ENCODE results near the gene TMEM212.

The TMEM212 gene

GRCh38 chr3:171835613-171836012, 7.5 kb upstream of the TMEM212 start:
- no peak overlapping the region for H3K18ac ChIP-seq (ENCODE audit: low read length)
- H2BK5ac ChIP-seq (ENCODE audit: low read length), result no peak overlapping the region
- H3K4me1 ChIP-seq (ENCODE audit: control insufficient read depth in 2 of 2, insufficient read depth in 1 of 2, low read depth in 1 of 2, low read length in 2 of 2), result peaks cover 2 to 16% of the 10 kb centered on the region in 2 donors
- H3K9me3 ChIP-seq (replicated peaks in 1 of 2; ENCODE audit: control insufficient read depth in 2 of 2, insufficient read depth in 1 of 2, low read depth in 1 of 2, low read length in 2 of 2), result no peaks in the 10 kb centered on the region
- no peak for DNase-seq (ENCODE audit: low spot score)
- WGBS, 2 donors (ENCODE audit: extremely low coverage in 2 of 2, insufficient read length in 2 of 2, insufficient replicate concordance in 1 of 2), result no CpG with 5 or more reads among the region's 2 CpGs
- no peak overlapping the region for H2BK15ac ChIP-seq (ENCODE audit: low read length)
- no peak overlapping the region for H4K8ac ChIP-seq (ENCODE audit: low read depth, low read length)
- H3K79me1 ChIP-seq (ENCODE audit: low read depth, low read length), result no peaks in the 10 kb centered on the region
- H3K4me2 ChIP-seq (ENCODE audit: insufficient read depth, low read length, poor library complexity, severe bottlenecking), result no peak overlapping the region
- H3K4ac ChIP-seq (ENCODE audit: low read length), result no peak overlapping the region
- no peaks in the 10 kb centered on the region for H3K27me3 ChIP-seq (ENCODE audit: control insufficient read depth in 3 of 3, insufficient read depth in 3 of 3, low read depth in 1 of 3, low read length in 3 of 3)
- H4K91ac ChIP-seq (ENCODE audit: low read depth, low read length, poor library complexity), result no peak overlapping the region
- H3K4me3 ChIP-seq (ENCODE audit: low read length in 2 of 2), result no peak overlapping the region
- H2BK120ac ChIP-seq (ENCODE audit: low read depth, low read length), result no peak overlapping the region
- no peak overlapping the region for H3K9ac ChIP-seq (ENCODE audit: low read depth, low read length, poor library complexity)
- H2AK5ac ChIP-seq (ENCODE audit: low read depth, low read length), result no peak overlapping the region
- no peak overlapping the region for H2AFZ ChIP-seq (ENCODE audit: low read length)
- H3K36me3 ChIP-seq (replicated peaks in 1 of 2; ENCODE audit: control insufficient read depth in 2 of 2, insufficient read depth in 2 of 2, low read length in 2 of 2), result no peaks in the 10 kb centered on the region
- H3K14ac ChIP-seq (ENCODE audit: low read length), result no peak overlapping the region
- H2BK12ac ChIP-seq (ENCODE audit: low read length), result no peak overlapping the region
- no peak overlapping the region for H3K27ac ChIP-seq (replicated peaks; ENCODE audit: low read length)
- no peak overlapping the region for H3K23ac ChIP-seq (ENCODE audit: low read depth, low read length, poor library complexity)

DNA sequence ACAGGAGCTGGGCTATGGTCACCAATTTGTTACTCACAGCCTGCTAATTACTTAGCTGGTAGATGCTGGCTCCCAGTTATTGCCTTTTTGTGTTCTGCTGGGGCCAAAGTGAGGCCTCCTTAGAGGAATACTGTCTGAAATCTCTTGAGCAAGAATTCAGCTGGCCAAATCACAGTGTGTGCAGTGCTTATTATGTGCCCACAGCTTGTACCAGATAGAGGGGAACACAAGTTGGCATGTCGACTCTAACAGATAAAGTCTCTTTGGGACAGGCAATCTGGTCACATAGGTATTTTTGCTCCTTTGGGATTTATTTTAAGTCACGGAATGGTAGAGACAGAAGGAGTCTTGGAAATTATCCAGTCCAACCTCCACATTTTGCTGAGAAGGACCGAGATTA, 6.3 kb upstream of the TMEM212 start:
- Histone ChIP-seq H2BK120ac (ENCODE audit: low read depth, low read length) (no peak overlapping the region), H3K4me3 (ENCODE audit: low read length in 2 of 2) (no peak overlapping the region), H3K36me3 (replicated peaks in 1 of 2; ENCODE audit: control insufficient read depth in 2 of 2, insufficient read depth in 2 of 2, low read length in 2 of 2) (no peaks in the 10 kb centered on the region), H3K79me1 (ENCODE audit: low read depth, low read length) (no peaks in the 10 kb centered on the region), H3K14ac (ENCODE audit: low read length) (no peak overlapping the region), H3K27ac (replicated peaks; ENCODE audit: low read length) (no peak overlapping the region), H3K4ac (ENCODE audit: low read length) (no peak overlapping the region), H3K4me2 (ENCODE audit: insufficient read depth, low read length, poor library complexity, severe bottlenecking) (no peak overlapping the region), H3K23ac (ENCODE audit: low read depth, low read length, poor library complexity) (no peak overlapping the region), H2BK5ac (ENCODE audit: low read length) (no peak overlapping the region), H3K18ac (ENCODE audit: low read length) (no peak overlapping the region), H4K91ac (ENCODE audit: low read depth, low read length, poor library complexity) (no peak overlapping the region), H2AK5ac (ENCODE audit: low read depth, low read length) (no peak overlapping the region), H3K4me1 (ENCODE audit: control insufficient read depth in 2 of 2, insufficient read depth in 1 of 2, low read depth in 1 of 2, low read length in 2 of 2) (peaks cover 2 to 27% of the 10 kb centered on the region in 2 donors), H4K8ac (ENCODE audit: low read depth, low read length) (no peak overlapping the region), H3K9me3 (replicated peaks in 1 of 2; ENCODE audit: control insufficient read depth in 2 of 2, insufficient read depth in 1 of 2, low read depth in 1 of 2, low read length in 2 of 2) (no peaks in the 10 kb centered on the region), H2BK12ac (ENCODE audit: low read length) (no peak overlapping the region), H3K27me3 (ENCODE audit: control insufficient read depth in 3 of 3, insufficient read depth in 3 of 3, low read depth in 1 of 3, low read length in 3 of 3) (no peaks in the 10 kb centered on the region), H3K9ac (ENCODE audit: low read depth, low read length, poor library complexity) (no peak overlapping the region), H2BK15ac (ENCODE audit: low read length) (no peak overlapping the region), H2AFZ (ENCODE audit: low read length) (no peak overlapping the region)
- no peak for DNase-seq (ENCODE audit: low spot score)
- WGBS, 2 donors (ENCODE audit: extremely low coverage in 2 of 2, insufficient read length in 2 of 2, insufficient replicate concordance in 1 of 2), result no CpG with 5 or more reads among the region's 3 CpGs

GRCh38 chr3:171837698-171838097, 5.5 kb upstream of the TMEM212 start:
- H3K14ac ChIP-seq (ENCODE audit: low read length), result no peak overlapping the region
- H2BK12ac ChIP-seq (ENCODE audit: low read length), result no peak overlapping the region
- H3K23ac ChIP-seq (ENCODE audit: low read depth, low read length, poor library complexity), result no peak overlapping the region
- no peak overlapping the region for H4K91ac ChIP-seq (ENCODE audit: low read depth, low read length, poor library complexity)
- H3K4me2 ChIP-seq (ENCODE audit: insufficient read depth, low read length, poor library complexity, severe bottlenecking), result no peak overlapping the region
- H3K79me1 ChIP-seq (ENCODE audit: low read depth, low read length), result no peaks in the 10 kb centered on the region
- peaks cover 2 to 35% of the 10 kb centered on the region in 2 donors for H3K4me1 ChIP-seq (ENCODE audit: control insufficient read depth in 2 of 2, insufficient read depth in 1 of 2, low read depth in 1 of 2, low read length in 2 of 2)
- H4K8ac ChIP-seq (ENCODE audit: low read depth, low read length), result no peak overlapping the region
- no peak for DNase-seq (ENCODE audit: low spot score)
- H2AFZ ChIP-seq (ENCODE audit: low read length), result peak overlapping the region; percentile 85
- H3K27me3 ChIP-seq (ENCODE audit: control insufficient read depth in 3 of 3, insufficient read depth in 3 of 3, low read depth in 1 of 3, low read length in 3 of 3), result no peaks in the 10 kb centered on the region
- no peak overlapping the region for H3K18ac ChIP-seq (ENCODE audit: low read length)
- H2BK120ac ChIP-seq (ENCODE audit: low read depth, low read length), result no peak overlapping the region
- H3K36me3 ChIP-seq (replicated peaks in 1 of 2; ENCODE audit: control insufficient read depth in 2 of 2, insufficient read depth in 2 of 2, low read length in 2 of 2), result no peaks in the 10 kb centered on the region
- H3K4ac ChIP-seq (ENCODE audit: low read length), result no peak overlapping the region
- no peak overlapping the region for H3K9ac ChIP-seq (ENCODE audit: low read depth, low read length, poor library complexity)
- H2AK5ac ChIP-seq (ENCODE audit: low read depth, low read length), result no peak overlapping the region
- H3K4me3 ChIP-seq (ENCODE audit: low read length in 2 of 2), result no peak overlapping the region
- no peak overlapping the region for H3K27ac ChIP-seq (replicated peaks; ENCODE audit: low read length)
- H3K9me3 ChIP-seq (replicated peaks in 1 of 2; ENCODE audit: control insufficient read depth in 2 of 2, insufficient read depth in 1 of 2, low read depth in 1 of 2, low read length in 2 of 2), result no peaks in the 10 kb centered on the region
- no peak overlapping the region for H2BK15ac ChIP-seq (ENCODE audit: low read length)
- H2BK5ac ChIP-seq (ENCODE audit: low read length), result no peak overlapping the region

DNA sequence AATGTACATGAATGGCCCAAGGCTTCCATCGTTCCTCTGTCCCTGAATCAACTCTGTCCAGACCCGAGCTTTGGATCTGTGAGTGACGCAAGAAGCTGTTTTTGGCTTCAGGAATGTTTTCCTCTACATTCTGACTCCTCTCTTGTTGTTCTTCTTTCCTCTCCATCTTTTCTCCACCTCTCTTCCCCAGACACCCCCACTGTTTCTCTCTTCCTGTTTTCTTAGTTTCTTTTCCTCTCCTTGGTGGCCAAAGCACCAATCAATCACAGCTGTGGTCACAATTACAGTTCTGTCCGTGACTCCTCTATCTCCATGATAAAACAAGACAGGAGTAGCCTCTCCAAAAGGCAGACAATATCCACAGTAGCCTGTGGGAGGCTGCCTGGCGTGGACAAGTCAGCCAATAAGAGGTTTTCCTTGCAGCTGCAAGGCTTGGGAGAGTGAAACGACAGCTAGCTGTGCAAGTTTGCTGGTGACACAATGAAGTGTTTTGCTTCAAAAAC, 4.9 kb upstream of the TMEM212 start:
- H2BK12ac ChIP-seq (ENCODE audit: low read length), result no peak overlapping the region
- no peak overlapping the region for H3K4ac ChIP-seq (ENCODE audit: low read length)
- no peak overlapping the region for H3K14ac ChIP-seq (ENCODE audit: low read length)
- H3K18ac ChIP-seq (ENCODE audit: low read length), result no peak overlapping the region
- no peaks in the 10 kb centered on the region for H3K27me3 ChIP-seq (ENCODE audit: control insufficient read depth in 3 of 3, insufficient read depth in 3 of 3, low read depth in 1 of 3, low read length in 3 of 3)
- H3K36me3 ChIP-seq (replicated peaks in 1 of 2; ENCODE audit: control insufficient read depth in 2 of 2, insufficient read depth in 2 of 2, low read length in 2 of 2), result no peaks in the 10 kb centered on the region
- no peak for DNase-seq (ENCODE audit: low spot score)
- H3K79me1 ChIP-seq (ENCODE audit: low read depth, low read length), result no peaks in the 10 kb centered on the region
- no peak overlapping the region for H3K9ac ChIP-seq (ENCODE audit: low read depth, low read length, poor library complexity)
- no peak overlapping the region for H4K91ac ChIP-seq (ENCODE audit: low read depth, low read length, poor library complexity)
- peaks cover 4 to 41% of the 10 kb centered on the region in 2 donors for H3K4me1 ChIP-seq (ENCODE audit: control insufficient read depth in 2 of 2, insufficient read depth in 1 of 2, low read depth in 1 of 2, low read length in 2 of 2)
- no peak overlapping the region for H2BK120ac ChIP-seq (ENCODE audit: low read depth, low read length)
- no peak overlapping the region for H2BK15ac ChIP-seq (ENCODE audit: low read length)
- H2AK5ac ChIP-seq (ENCODE audit: low read depth, low read length), result no peak overlapping the region
- H3K23ac ChIP-seq (ENCODE audit: low read depth, low read length, poor library complexity), result no peak overlapping the region
- WGBS, 2 donors (ENCODE audit: extremely low coverage in 2 of 2, insufficient read length in 2 of 2, insufficient replicate concordance in 1 of 2), result no CpG with 5 or more reads among the region's 6 CpGs
- H3K4me2 ChIP-seq (ENCODE audit: insufficient read depth, low read length, poor library complexity, severe bottlenecking), result peak overlapping the region; percentile 27
- H3K27ac ChIP-seq (replicated peaks; ENCODE audit: low read length), result no peak overlapping the region
- H2BK5ac ChIP-seq (ENCODE audit: low read length), result no peak overlapping the region
- H4K8ac ChIP-seq (ENCODE audit: low read depth, low read length), result no peak overlapping the region
- H3K4me3 ChIP-seq (ENCODE audit: low read length in 2 of 2), result peak overlapping the region in 1 of 2 donors; percentile 10
- H3K9me3 ChIP-seq (replicated peaks in 1 of 2; ENCODE audit: control insufficient read depth in 2 of 2, insufficient read depth in 1 of 2, low read depth in 1 of 2, low read length in 2 of 2), result no peaks in the 10 kb centered on the region
- peak overlapping the region; percentile 85 for H2AFZ ChIP-seq (ENCODE audit: low read length)

Data from neuronal stem cell (in vitro differentiated cells).